ENCODE data around the gene CTBP2.

CTBP2 gene

GRCh38 chr10:125130260-125130659, 30.1 kb downstream of the CTBP2 start:
- no peaks in the 10 kb centered on the region for H3K9me3 ChIP-seq (ENCODE audit: insufficient read depth, low read length)
- H3K79me2 ChIP-seq (ENCODE audit: insufficient read depth, low read length) = no peaks in the 10 kb centered on the region
- no peak overlapping the region for H2AFZ ChIP-seq (ENCODE audit: low read depth, low read length, severe bottlenecking)
- no peaks in the 10 kb centered on the region for H4K20me1 ChIP-seq (ENCODE audit: low read depth, low read length)
- H3K36me3 ChIP-seq (ENCODE audit: low read length) = no peaks in the 10 kb centered on the region
- no peak overlapping the region for H3K4me2 ChIP-seq (ENCODE audit: low read depth, low read length, poor library complexity, severe bottlenecking)
- no peaks in the 10 kb centered on the region for H3K9me2 ChIP-seq (replicated peaks; ENCODE audit: insufficient read depth, low read length)
- TF ChIP-seq CTCF (IDR thresholded peaks at IDR 0.05; ENCODE audit: insufficient read depth, low read length, poor library complexity, severe bottlenecking) (no peak), EZH2phosphoT487 (conservative IDR thresholded peaks at IDR 0.05; ENCODE audit: low read length) (no peak)
- H3K27ac ChIP-seq (ENCODE audit: low read depth, low read length) = no peak overlapping the region
- H3F3A ChIP-seq (ENCODE audit: insufficient read depth) = no peaks in the 10 kb centered on the region
- H3K4me3 ChIP-seq (ENCODE audit: insufficient read depth, low read length, poor library complexity, severe bottlenecking) = no peak overlapping the region
- H3K9ac ChIP-seq (ENCODE audit: low read length) = no peak overlapping the region
- no peaks in the 10 kb centered on the region for H3K27me3 ChIP-seq (ENCODE audit: low read length)

- Histone ChIP-seq H3K9me3 (ENCODE audit: insufficient read depth, low read length) (no peaks in the 10 kb centered on the region), H3K4me3 (ENCODE audit: insufficient read depth, low read length, poor library complexity, severe bottlenecking) (no peak overlapping the region), H3F3A (ENCODE audit: insufficient read depth) (no peaks in the 10 kb centered on the region), H3K36me3 (ENCODE audit: low read length) (no peaks in the 10 kb centered on the region), H3K27ac (ENCODE audit: low read depth, low read length) (no peak overlapping the region), H3K9me2 (replicated peaks; ENCODE audit: insufficient read depth, low read length) (no peaks in the 10 kb centered on the region), H4K20me1 (ENCODE audit: low read depth, low read length) (no peaks in the 10 kb centered on the region), H3K27me3 (ENCODE audit: low read length) (no peaks in the 10 kb centered on the region), H3K4me2 (ENCODE audit: low read depth, low read length, poor library complexity, severe bottlenecking) (no peak overlapping the region), H3K79me2 (ENCODE audit: insufficient read depth, low read length) (no peaks in the 10 kb centered on the region), H2AFZ (ENCODE audit: low read depth, low read length, severe bottlenecking) (no peak overlapping the region), H3K9ac (ENCODE audit: low read length) (no peak overlapping the region)
- TF ChIP-seq CTCF (IDR thresholded peaks at IDR 0.05; ENCODE audit: insufficient read depth, low read length, poor library complexity, severe bottlenecking) (no peak), EZH2phosphoT487 (conservative IDR thresholded peaks at IDR 0.05; ENCODE audit: low read length) (no peak)
Measured at GRCh38 chr10:125129076-125129458, 31.3 kb downstream of the CTBP2 start.

- H3K27me3 ChIP-seq (ENCODE audit: low read length) = no peaks in the 10 kb centered on the region
- H3K36me3 ChIP-seq (ENCODE audit: low read length) = no peaks in the 10 kb centered on the region
- no peak for TF ChIP-seq EZH2phosphoT487 (conservative IDR thresholded peaks at IDR 0.05; ENCODE audit: low read length)
- no peak for TF ChIP-seq CTCF (IDR thresholded peaks at IDR 0.05; ENCODE audit: insufficient read depth, low read length, poor library complexity, severe bottlenecking)
- no peak overlapping the region for H3K4me2 ChIP-seq (ENCODE audit: low read depth, low read length, poor library complexity, severe bottlenecking)
- H3F3A ChIP-seq (ENCODE audit: insufficient read depth) = no peaks in the 10 kb centered on the region
- H3K27ac ChIP-seq (ENCODE audit: low read depth, low read length) = no peak overlapping the region
- H3K9me2 ChIP-seq (replicated peaks; ENCODE audit: insufficient read depth, low read length) = no peaks in the 10 kb centered on the region
- no peak overlapping the region for H2AFZ ChIP-seq (ENCODE audit: low read depth, low read length, severe bottlenecking)
- H4K20me1 ChIP-seq (ENCODE audit: low read depth, low read length) = no peaks in the 10 kb centered on the region
- no peaks in the 10 kb centered on the region for H3K9me3 ChIP-seq (ENCODE audit: insufficient read depth, low read length)
- H3K4me3 ChIP-seq (ENCODE audit: insufficient read depth, low read length, poor library complexity, severe bottlenecking) = no peak overlapping the region
- H3K79me2 ChIP-seq (ENCODE audit: insufficient read depth, low read length) = no peaks in the 10 kb centered on the region
- H3K9ac ChIP-seq (ENCODE audit: low read length) = no peak overlapping the region
Measured at GRCh38 chr10:125128397-125129075, 31.8 kb downstream of the CTBP2 start.
